SK-N-MC (cell line): Measurements from ENCODE around the gene MAX.

Experiments
- DNase-seq: peaks from one replicate; pipeline ENCODE4 v3.0.0-alpha.2; 2011; ENCODE audit warnings: low read depth, low spot score
- H3K27ac ChIP-seq: fragments of 200-600 bp; sonication (generic); 2 replicates; pipeline ENCODE4 v1.5.1; 2016; ENCODE audit warnings: mixed run types
- H3K36me3 ChIP-seq: fragments of 200-600 bp; sonication (generic); 2 replicates; pipeline ENCODE4 v1.6.1; 2017; ENCODE audit warnings: antibody characterized with exemption, low read length, mixed read lengths; ENCODE audit not compliant: insufficient read depth
- H3K4me3 ChIP-seq: fragments of 200-600 bp; sonication (generic); 2 replicates; pipeline ENCODE4 v1.5.1; 2016
- H3K9ac ChIP-seq: fragments of 200-600 bp; sonication (generic); 2 replicates; pipeline ENCODE4 v1.8.0; 2017; ENCODE audit warnings: mixed run types, mixed read lengths; ENCODE audit not compliant: insufficient read length
- H3K9me3 ChIP-seq: fragments of 200-600 bp; sonication (generic); 2 replicates; pipeline ENCODE4 v1.6.1; 2017; ENCODE audit warnings: low read depth, mild to moderate bottlenecking, antibody characterized with exemption, low read length, moderate library complexity, mixed read lengths
- EZH2 ChIP-seq: fragments of 200-600 bp; sonication (generic); IDR thresholded peaks from one replicate; pipeline ENCODE4 v1.6.1; 2017; ENCODE audit warnings: antibody characterized with exemption
- FOXP2 ChIP-seq: optimal IDR thresholded peaks from 2 replicates; pipeline ENCODE3; 2011; ENCODE audit warnings: mild to moderate bottlenecking, moderate library complexity; ENCODE audit not compliant: insufficient read depth; ENCODE audit errors: extremely low read length, control extremely low read depth
- POLR2AphosphoS5 ChIP-seq: IDR thresholded peaks from 2 replicates; pipeline ENCODE4 v1.6.1; 2012; ENCODE audit warnings: mild to moderate bottlenecking, low read depth, low read length, borderline replicate concordance

Gene MAX

DNA sequence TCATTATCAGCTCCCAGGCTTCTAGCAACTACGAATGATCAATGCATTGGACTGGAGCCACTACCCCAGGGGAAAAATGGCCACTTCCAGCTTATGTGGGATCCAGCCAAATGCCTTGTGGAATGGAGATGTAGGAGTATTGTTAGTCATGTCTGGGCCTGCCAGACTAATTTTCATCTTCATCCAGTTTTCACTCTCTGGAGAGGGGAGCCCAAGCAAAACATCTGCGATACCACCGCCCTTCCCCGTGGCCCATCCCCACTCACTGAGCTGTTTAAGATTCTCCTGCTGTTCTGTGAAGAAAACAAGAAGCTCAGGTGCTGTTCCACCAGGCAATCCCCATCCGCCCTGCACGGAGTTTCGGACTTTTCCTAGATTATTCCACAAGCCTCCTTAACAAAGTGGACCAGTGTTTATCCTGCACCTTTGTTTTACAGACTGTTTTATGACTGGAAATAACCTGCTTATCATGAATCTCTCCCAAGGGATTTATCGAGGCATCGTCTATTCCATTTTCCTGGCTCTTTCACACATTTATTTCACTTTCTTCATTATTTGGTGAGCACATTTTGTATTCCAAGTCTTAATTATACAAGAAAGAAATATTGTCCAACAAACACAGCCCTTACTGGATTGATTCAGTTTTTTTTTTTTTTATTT is 35.5 kb upstream of the MAX start:
- TF ChIP-seq EZH2 (no peak), POLR2AphosphoS5 (no peak), FOXP2 (no peak)
- no peak for DNase-seq
- Histone ChIP-seq H3K4me3 (no peak overlapping the region), H3K9me3 (no peaks in the 10 kb centered on the region), H3K9ac (no peak overlapping the region), H3K36me3 (no peaks in the 10 kb centered on the region), H3K27ac (no peak overlapping the region)

DNA sequence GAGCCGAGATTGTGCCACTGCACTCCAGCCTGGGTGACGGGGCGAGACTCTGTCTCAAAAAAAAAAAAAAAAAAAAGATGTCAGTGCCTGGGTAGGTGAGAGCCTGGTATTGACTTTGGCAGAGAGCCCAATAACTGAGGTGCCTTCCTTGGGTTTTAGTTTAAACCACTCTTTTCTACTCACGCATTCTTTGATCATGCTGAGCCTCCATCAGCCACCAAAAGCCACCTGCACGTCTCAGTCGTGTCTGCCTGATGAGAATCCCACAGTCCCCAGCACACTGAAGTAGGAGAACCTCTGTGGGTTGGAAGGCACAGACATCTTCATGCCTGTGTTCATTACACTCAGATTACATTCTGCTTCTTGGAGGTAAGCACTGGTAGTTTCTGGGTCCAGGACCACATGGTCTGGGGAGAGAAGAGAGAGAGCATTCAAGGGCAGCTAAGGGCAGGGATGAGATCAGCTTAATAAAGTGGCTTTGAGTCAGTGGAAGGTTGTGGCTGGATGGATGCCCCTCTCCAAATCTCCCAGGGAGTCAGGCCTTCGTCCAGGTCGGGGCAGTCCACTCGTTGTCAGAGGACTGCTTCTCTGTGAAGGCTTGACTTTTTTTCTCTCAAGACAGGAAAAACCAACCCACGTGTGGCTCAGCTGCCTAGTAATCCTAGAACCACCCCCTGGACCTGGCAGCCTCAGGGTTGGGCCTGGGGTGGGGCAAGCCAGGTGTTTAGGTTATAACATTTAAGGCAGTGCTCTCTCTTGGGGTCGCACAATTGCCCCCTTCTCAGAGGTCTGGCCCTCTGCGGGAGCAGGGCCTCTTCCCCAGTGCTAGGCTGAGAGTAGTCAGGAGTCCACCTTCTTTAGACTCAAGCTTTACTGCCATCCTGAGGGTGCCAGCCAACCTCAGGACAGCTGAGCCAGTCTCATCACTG is 32.6 kb upstream of the MAX start:
- Histone ChIP-seq H3K36me3 (no peaks in the 10 kb centered on the region), H3K9me3 (no peaks in the 10 kb centered on the region), H3K4me3 (no peak overlapping the region), H3K27ac (no peak overlapping the region), H3K9ac (no peak overlapping the region)
- DNase-seq, result no peak
- no peak for TF ChIP-seq EZH2
- no peak for TF ChIP-seq POLR2AphosphoS5
- TF ChIP-seq FOXP2, result no peak

DNA sequence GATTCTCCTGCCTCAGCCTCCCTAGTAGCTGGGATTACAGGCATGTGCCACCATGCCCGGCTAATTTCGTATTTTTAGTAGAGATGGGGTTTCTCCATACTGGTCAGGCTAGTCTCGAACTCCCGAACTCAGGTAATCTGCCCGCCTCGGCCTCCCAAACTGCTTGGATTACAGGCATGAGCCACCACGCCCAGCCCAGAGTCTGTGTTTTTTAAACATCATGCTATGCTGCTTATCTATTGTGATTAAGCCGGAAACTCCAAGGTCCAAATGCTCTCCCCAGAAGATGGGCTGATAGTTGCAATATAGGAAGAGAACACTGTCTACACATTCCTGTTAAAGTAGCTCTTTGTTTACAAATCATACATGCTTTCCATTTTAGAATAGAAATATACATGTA is 30.5 kb upstream of the MAX start:
- Histone ChIP-seq H3K36me3 (no peaks in the 10 kb centered on the region), H3K4me3 (no peak overlapping the region), H3K27ac (no peak overlapping the region), H3K9me3 (no peaks in the 10 kb centered on the region), H3K9ac (no peak overlapping the region)
- DNase-seq, result no peak
- TF ChIP-seq POLR2AphosphoS5 (no peak), EZH2 (no peak), FOXP2 (no peak)

DNA sequence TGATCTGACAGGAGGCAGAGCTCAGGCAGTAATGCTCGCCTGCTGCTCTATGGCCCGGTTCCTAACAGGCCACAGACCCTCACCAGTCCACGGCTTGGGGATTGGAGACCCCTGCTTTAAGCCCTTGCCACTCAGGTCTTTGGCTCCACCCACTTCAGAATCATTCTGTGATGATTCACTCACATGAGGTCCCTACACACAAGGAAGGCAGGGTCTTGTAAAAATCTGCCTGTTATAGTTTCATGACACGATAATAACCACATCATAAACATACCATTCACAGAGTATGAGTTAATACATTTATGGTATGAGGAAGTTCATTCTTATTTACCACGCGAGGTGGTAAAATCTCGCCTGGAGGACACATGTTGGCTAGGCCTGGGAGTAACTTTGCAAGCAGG is 29.0 kb upstream of the MAX start:
- Histone ChIP-seq H3K9me3 (no peaks in the 10 kb centered on the region), H3K27ac (no peak overlapping the region), H3K4me3 (no peak overlapping the region), H3K9ac (no peak overlapping the region), H3K36me3 (no peaks in the 10 kb centered on the region)
- no peak for TF ChIP-seq POLR2AphosphoS5
- no peak for TF ChIP-seq EZH2
- TF ChIP-seq FOXP2, result no peak
- DNase-seq, result peak; percentile 28

DNA sequence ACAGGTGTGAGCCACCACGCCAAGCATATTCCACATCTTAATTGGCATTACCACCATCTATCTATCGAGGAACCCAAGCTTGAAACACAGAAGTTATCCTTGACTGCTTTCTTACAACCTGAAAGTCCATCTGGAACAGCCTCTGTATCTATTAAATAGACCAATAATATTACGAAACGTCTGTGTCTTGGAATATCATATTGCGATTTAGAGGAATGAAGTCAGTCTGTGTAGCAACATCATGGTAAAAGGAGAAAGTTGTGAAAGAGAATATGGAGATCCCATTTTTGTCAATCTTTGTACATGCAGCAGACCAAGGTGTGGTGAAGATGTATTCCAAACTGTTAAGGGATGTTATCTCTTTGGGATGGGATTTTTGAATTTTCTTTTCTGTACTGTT is 25.8 kb upstream of the MAX start:
- no peak overlapping the region for H3K27ac ChIP-seq
- H3K9me3 ChIP-seq, result no peaks in the 10 kb centered on the region
- no peaks in the 10 kb centered on the region for H3K36me3 ChIP-seq
- no peak overlapping the region for H3K4me3 ChIP-seq
- TF ChIP-seq FOXP2, result no peak
- no peak for TF ChIP-seq POLR2AphosphoS5
- TF ChIP-seq EZH2, result no peak
- no peak for DNase-seq
- H3K9ac ChIP-seq, result no peak overlapping the region

DNA sequence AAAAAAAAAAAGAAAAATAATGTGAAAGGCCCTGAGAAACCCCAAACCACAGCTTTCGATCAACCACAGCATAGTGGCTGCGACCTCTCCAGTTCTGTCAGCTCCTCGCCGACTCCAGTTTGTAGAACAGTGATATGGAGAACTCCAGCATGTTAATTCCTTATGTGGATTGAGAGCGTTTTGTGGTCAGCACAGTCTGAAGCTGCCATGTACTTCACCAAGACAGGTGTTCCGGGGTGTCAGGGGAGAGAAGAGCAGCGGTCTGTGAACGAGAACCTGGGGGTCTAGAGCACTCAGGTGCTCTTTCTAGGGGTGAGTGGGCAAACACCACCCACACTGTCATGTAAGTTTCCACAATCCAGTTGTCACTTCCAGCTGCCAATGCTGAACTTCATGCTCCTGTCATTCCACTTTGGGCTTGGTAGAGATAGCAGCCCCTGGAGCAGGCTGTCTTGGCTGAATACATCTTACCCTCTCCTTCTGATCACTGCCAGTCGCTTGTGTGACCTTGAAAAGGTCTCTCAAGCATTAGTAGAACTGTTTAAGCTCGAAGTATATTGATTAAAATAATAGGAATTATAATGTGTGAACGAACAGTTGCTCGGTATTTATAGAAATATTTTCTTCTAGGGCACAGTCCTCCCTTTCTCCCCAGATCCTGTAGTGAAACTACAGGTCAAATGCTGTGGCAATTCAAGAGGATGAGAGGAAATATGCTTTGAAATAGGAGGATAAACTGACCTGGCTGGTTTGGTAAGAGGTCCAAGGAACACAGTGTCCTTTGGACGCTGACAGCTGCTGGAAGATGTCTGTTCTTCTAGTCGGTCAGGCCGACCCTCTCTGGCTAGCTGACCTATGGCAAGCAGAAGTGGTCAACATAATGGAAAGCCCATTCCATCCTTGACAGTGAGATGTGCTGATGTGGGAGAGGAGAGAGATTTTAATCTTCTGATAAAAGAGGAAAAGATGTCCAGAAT is 15.7 kb upstream of the MAX start:
- Histone ChIP-seq H3K36me3 (no peaks in the 10 kb centered on the region), H3K4me3 (no peak overlapping the region), H3K9me3 (no peaks in the 10 kb centered on the region), H3K27ac (no peak overlapping the region), H3K9ac (no peak overlapping the region)
- no peak for DNase-seq
- TF ChIP-seq EZH2, result no peak
- no peak for TF ChIP-seq POLR2AphosphoS5

DNA sequence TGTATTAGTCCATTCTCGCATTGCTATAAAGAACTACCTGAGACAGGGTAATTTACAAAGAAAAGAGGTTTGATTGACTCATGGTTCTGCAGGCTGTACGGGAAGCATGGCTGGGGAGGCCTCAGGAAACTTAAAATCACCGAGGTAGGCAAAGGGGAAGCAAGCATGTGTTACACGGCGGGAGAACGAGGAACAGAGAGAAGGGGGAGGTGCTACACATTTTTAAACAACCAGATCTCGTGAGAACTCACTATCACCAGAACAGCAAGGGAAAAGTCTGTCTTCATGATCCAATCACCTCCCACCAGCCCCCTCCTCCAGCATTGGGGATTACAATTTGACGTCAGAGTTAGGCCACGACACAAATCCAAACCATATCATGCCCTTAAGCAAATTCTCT is 13.3 kb upstream of the MAX start:
- no peak overlapping the region for H3K9ac ChIP-seq
- DNase-seq, result no peak
- H3K36me3 ChIP-seq, result no peaks in the 10 kb centered on the region
- TF ChIP-seq FOXP2 (no peak), EZH2 (no peak), POLR2AphosphoS5 (no peak)
- no peaks in the 10 kb centered on the region for H3K9me3 ChIP-seq
- H3K27ac ChIP-seq, result no peak overlapping the region
- no peak overlapping the region for H3K4me3 ChIP-seq

DNA sequence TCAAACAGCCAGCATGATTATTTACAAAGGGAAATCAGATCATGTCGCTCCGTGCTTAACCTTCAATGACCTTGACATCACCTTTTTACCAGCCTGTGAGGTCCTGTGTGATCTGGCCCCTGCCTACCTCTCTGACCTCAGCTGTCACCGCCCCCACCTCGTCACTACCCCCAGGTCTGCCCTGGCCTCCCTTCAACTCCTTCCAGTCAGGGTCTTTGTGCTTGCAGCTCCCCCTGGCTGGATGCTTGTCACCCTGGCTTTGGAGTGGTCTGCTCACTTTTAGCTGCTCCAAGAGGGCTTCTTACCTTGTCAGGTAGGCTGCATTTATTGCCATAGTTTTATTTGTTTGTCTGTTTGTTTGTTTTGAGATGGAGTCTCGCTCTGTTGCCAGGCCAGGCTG is 8.2 kb upstream of the MAX start:
- TF ChIP-seq FOXP2 (no peak), POLR2AphosphoS5 (no peak), EZH2 (no peak)
- Histone ChIP-seq H3K36me3 (no peaks in the 10 kb centered on the region), H3K9ac (no peak overlapping the region), H3K27ac (no peak overlapping the region), H3K4me3 (no peak overlapping the region), H3K9me3 (no peaks in the 10 kb centered on the region)
- no peak for DNase-seq
